Measurements from ENCODE around the gene PHEX.

Gene PHEX

GRCh38 chrX:22109442-22109841 lies 77.3 kb downstream of the PHEX start:
- DNase-seq, result no peak

DNA sequence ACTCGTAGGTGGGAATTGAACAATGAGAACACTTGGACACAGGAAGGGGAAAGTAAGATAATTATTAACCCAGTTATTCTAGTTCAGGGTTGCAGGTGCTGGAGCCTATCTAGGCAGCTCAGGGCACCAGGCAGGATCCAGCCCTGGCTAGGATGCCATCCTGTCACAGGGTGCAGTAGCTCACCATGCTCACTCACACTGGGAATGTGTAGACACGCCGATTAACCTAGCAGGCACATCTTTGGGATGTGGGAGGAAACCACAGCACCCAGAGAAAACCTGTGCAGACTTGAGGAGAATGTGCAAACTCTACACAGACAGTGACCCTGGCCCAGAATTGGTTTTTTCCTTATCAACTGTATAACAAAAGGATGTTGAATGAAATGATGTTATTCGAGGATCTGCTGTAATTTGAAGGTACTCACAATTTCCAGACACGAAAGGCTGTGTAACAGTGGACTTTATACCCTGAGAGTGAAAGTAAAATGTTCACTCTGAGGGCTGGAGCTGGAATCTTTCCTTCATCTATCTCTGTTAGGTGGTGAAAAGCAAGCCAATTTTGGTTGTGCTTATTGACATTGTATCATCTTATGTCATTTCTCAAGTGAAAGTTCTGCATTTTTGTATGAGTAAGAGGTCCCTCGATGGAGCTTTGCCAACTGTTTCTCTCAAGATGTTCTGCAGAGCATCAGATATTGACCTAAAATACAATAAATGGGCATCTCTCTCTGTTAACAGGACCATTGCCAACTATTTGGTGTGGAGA lies 78.8 kb downstream of the PHEX start:
- DNase-seq, result no peak

GRCh38 chrX:22116605-22117546 lies 84.8 kb downstream of the PHEX start:
- no peak for DNase-seq

DNA sequence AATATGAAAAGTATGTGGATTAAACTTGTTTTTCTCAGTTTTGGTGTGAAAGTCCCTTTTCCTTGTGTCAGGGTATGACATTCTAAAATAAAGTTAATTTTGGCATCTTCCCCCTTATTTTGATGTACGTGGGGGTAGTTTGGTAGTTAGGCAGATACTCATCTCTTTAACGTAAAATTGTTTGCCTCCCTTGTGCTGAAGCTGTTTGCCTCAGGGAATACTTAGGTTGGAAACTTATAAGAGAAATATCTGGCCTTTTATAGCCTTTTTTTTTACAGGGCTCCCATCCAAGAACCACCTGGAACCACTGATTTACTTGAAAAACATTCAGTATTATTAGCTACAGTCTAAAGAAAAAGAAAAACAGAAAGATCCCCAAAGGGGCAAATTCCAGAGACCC lies 85.5 kb downstream of the PHEX start:
- DNase-seq, result no peak

- DNase-seq, result no peak
Measured at GRCh38 chrX:22118161-22118830, 86.2 kb downstream of the PHEX start.

GRCh38 chrX:22121161-22121560 lies 89.0 kb downstream of the PHEX start:
- no peak for DNase-seq

DNA sequence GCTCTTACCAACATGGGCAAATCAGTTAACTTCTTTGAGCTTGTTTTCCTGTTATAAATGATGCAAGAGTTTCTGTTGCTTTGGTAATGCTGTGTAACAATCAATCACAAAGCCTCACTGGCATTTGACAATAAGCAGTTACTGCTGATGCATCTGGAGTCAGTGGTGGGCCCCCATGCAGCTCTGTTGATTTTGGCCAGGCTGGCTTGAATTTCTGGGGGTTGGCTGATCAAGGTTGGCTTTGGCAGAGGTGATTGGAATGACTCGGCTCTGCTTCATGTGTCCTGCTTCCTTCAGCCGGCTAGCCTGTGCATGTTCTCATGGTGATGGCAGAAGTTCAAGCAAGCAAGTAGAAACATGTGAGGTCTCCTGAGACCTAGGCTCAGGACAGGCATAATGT lies 90.4 kb downstream of the PHEX start:
- no peak for DNase-seq

DNA sequence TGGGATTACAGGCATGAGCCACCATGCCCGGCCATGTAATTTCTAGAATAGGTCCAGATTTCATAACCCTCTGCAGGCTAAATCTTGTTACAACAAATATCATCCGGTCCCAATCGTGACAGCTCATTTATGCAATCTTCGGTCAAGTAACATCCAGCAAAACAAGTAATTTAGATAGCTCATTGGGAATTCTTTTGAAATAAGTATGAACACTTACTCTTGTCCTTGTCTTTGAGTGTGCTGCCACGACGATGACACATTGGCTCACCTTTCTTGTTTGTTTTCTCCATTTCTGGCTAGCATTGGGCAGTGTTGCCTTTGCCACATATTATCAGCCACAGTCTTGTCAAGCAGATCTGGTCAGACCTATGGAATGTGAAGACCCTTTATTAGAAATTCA lies 92.0 kb downstream of the PHEX start:
- no peak for DNase-seq

DNA sequence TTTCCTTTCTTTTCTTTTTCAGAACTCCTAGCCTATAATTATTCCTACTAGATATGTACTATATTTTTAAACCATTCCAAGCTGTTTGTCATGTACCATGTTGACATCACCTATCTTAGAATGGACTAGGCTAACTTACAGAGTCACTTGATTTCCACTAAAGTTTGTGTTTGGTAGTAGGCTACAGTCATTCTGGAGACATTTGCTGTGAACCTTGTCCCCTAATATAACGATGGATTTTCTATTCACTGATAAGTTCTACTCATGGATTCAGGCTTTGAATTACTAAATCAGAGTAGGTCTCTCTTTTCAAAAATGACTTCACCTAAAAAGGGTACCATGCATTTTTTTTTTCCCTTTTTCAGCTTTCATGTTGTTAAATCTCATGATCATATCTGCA lies 93.4 kb downstream of the PHEX start:
- no peak for DNase-seq

GRCh38 chrX:22126327-22126726 lies 94.2 kb downstream of the PHEX start:
- no peak for DNase-seq

DNA sequence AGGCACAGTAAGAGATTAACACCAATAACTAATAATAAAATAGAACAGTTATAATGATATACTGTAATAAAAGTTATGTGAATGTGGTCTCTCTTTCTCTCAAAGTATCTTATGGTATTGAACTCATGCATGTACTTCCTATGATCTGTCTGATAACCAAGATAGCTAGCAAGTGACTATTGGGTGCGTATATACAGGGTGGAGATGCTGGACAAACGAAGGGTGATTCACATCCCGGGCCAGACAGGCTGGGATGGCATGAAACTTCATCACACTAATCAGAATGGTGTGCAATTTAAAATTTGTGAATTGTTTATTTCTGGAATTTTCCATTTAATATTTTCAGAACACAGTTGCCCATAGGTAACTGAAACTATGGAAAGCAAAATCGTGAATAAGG lies 96.8 kb downstream of the PHEX start:
- DNase-seq, result no peak

GRCh38 chrX:22134681-22135080 lies 102.6 kb downstream of the PHEX start:
- DNase-seq, result no peak

DNA sequence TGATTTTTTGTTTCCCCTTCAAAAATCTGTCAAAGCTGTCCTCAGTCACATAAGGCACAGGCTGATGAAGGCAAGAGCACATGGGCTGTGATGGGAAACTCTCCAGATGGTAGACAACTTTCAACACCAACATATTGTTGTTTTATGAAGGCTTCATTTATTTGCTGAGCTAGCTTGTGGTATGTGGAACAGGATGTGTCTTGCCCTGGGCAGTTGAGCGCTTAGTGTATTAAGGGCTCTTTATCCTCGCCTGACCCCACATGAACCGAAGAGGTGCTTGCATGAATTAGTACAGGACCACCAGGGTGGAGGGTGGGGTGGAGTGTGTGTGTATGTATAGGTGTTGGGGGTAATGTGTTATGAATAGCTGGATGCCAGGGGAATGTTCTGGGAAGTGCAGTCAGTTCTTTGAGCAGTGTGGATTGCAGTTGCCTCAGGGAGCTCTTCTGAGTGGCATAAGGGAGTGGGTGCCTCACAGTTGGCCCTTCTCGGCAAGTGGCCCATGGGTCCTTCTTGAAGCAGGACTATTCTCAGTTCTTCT lies 103.1 kb downstream of the PHEX start:
- no peak for DNase-seq

GRCh38 chrX:22135994-22136684 lies 104.0 kb downstream of the PHEX start:
- no peak for DNase-seq

DNA sequence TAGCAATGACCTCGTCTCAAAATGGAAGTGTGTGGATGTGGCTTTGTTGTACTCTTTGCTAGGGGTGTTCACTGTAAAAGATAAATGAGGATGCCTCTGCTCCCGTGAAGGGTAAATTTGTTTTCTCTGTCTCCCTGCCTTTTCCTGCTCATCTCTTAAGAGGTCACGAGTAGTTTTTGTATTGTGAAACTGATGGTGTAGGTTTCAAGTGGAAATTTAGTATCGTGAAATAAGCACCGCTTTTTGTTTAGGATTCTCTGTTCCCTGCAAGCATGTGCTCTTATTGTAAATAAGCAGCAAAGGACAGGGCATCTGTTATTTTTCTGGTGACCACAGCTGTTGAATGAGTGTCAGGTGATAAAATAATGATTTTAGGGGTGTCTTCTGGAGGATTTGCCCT lies 104.6 kb downstream of the PHEX start:
- no peak for DNase-seq

DNA sequence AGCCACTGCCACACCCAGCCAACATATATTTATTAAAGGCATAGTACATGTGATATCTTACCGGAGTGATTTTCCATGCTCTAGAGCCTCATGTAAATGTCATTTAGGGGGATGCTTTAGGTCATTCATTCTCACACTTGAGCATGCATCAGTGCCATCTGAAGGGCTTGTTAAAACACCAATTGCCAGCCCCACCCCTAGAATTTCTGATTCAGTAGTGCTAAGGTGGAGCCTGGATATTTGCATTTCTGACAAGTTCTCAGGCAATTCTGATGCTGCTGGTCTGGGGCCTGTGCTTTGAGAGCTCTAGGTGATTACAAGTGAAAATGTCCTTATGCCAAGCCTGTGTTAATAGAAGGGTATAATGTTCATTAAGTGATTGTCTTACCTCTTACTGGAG lies 107.7 kb downstream of the PHEX start:
- DNase-seq, result peak; percentile 29 to 39

GRCh38 chrX:22141047-22141730 lies 109.1 kb downstream of the PHEX start:
- DNase-seq, result no peak

DNA sequence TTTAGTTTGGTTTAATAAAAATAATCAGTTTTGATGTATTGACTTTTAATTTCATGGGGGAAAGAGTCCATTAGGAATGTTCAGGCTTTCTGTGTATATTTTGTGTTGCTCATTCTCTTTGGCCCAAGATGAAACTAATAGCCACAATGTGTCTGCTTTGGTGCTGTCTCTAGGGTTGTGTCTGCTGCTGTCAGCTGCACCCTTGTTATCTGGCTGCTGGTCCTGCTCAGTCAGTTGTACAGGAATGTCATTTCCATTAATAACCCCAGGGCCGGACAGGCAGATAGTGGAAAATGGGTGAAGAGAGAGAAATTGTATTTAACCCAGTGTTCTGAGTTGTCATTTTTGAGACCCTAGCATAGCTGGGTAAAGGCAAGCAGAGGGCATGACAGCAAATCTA lies 115.1 kb downstream of the PHEX start:
- DNase-seq, result no peak

GRCh38 chrX:22147942-22148341 lies 115.8 kb downstream of the PHEX start:
- no peak for DNase-seq

DNA sequence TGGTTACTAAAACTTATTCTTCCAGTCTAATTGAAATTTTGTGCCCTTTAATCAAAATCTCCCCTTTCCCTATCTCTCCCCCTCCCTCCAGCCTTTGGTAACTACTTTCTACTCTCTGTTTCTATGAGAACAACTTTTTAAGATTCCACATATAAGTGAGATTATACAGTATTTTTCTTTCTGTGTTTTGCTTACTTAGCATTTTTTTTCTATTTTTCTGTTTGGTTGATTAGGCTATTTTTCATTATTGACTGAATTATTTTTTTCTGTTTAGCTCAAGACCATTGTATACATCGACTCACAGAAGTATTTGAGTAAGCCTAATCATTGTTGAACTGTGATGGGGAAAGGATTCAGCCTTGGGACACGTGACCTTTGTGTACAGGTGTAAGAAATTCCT lies 116.4 kb downstream of the PHEX start:
- no peak for DNase-seq

DNA sequence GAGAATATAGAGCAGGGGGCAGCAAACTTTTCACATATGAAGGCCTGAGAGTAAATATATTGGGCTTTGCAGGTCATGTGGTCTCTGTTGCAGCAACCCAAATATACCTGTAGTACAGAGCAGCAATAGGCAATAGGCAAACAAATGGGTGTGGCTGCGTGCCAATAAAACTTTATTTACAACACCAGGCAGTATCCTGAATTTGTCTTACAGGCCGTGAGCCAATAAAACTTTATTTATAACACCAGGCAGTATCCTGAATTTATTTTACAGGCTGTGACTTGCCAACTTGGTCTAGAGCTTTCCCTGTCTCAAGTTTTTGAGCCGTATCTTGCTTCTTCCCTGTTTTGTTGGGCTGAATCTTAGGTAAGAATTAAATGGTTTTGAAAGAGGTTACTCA lies 118.2 kb downstream of the PHEX start:
- no peak for DNase-seq

DNA sequence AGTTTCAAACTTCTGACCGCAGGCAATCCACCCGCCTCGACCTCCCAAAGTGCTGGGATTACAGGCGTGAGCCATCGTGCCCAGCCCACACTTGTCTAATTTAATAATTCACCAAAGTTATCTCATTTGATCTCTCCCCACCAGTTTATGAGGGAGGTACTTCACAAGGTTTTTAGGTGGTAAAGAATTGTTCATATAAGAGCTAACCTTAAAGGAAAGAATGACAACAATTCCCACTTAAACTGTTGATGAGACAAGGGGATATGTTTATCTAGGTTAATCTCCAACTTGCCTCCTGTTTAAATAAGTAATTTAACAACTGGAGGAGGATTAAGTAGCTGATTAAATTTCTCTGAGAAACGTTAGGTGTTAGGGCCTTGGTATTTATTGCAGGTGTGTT lies 123.0 kb downstream of the PHEX start:
- no peak for DNase-seq

Measured in NCI-H187 (cell line).